ENCODE measurements around the gene NEK8. TPM values are rescaled to one million over a fixed set of nuclear protein-coding genes. Genes with fewer than 3 reads are reported as not detected.
"Not testable (repeated sequence)": the region's sequence is repeated elsewhere in the genome, so short reads cannot be mapped to it uniquely, and the experiment has no call there.

The NEK8 gene
- total RNA-seq, 3 donors from 2014 or later = 5.8 to 7.7 (median 7.6) TPM

DNA sequence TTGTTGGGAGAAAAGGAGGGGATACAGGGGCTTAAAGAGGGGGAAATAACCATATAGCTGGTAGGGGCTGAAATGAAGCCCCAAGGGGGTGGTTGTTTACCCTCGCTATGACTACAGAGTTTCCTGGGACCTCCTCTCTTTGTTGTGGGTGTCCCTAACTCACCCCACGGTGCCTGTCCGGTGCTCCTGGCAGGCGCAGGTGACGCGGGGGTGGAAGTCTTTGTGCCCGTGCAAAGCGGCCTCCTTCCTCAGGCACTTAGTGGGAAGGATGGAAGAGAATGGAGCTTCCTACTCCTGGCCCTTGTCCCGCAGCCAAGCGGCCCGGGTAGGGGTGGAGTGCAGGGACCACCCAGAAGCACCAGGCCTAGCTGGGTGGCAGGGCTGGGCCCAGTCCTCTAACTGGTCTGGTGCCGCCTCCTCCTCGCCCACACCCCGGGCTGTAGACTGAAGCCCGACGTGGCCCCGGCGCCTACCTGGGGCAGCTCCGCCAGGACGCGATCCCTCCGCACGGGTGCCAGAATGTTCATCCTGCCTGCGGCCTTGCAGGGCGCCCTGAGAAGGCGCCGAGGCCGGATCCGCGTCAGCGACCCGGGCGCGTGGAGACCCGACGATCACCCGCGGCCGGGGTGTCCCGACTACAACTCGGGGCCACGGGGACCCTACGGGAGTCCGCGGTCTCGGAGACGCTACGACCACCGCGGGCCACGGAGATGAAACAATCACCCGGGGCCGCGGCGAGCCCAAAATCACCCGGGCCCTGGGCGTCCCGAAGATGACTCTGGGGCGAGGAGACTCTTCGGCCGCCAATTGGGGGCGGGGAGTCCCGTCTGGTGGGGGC, 11.6 kb upstream of the NEK8 start:
- Mint-ChIP-seq H3K27me3 (ENCODE audit: low read depth) (peaks cover 14% of the 10 kb centered on the region), H3K4me1 (ENCODE audit: low read depth) (peaks cover 25% of the 10 kb centered on the region), H3K4me3 (peak overlapping the region; percentile 56), H3K36me3 (ENCODE audit: insufficient read depth) (peaks cover 22% of the 10 kb centered on the region), H3K9me3 (no peaks in the 10 kb centered on the region)
- DNase-seq (no peak), ATAC-seq (no peak)

DNA sequence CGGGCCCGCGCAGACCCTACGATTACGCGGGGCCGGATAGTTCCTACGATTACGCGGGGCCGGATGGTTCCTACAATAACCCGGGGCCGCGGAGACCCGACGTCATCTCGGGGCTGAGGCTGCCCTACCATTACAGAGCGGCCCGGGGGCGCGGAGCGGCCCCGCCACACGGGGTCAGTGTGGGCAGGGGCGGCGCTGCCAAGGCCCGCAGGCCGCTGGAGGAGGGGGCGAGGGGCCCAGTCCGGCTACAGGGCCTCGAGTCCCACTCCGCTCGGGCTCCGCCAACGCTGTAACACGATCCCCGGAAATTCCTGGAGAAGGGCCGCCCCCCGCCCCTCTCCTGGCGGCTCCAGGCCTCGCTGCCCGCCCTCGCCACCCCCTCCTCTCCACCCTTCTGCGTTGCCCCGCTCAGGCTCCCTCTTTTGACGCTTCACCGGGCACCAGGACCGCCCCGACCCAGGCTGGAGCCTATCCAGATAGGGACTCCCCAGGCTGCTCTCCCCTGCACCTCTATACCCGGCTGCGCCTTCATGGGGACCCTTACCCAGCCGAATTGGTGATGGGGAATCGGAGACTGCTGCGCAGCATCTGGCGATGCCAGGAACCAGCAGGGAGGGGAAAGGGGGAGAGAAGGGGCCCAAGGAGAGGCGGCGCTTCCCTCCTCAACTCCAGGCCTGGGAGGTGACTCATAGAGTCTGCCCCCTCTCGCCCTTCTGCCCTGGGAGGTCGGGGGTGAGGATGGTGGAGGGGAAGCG, 10.8 kb upstream of the NEK8 start, which contains the start of gene RAB34:
Gene RAB34 (minus strand): TSS at position 291 of the 755 bp plus-strand sequence. CDS start 602 bp downstream, outside the sequence.
- Mint-ChIP-seq H3K9me3 (no peaks in the 10 kb centered on the region), H3K36me3 (ENCODE audit: insufficient read depth) (peaks cover 29% of the 10 kb centered on the region), H3K4me1 (ENCODE audit: low read depth) (peaks cover 25% of the 10 kb centered on the region), H3K4me3 (peak within 1 kb of the TSS; percentile 63), H3K27me3 (ENCODE audit: low read depth) (peaks cover 14% of the 10 kb centered on the region)
- ATAC-seq = peak in 1 of 2 donors; percentile 20
- DNase-seq = no peak

DNA sequence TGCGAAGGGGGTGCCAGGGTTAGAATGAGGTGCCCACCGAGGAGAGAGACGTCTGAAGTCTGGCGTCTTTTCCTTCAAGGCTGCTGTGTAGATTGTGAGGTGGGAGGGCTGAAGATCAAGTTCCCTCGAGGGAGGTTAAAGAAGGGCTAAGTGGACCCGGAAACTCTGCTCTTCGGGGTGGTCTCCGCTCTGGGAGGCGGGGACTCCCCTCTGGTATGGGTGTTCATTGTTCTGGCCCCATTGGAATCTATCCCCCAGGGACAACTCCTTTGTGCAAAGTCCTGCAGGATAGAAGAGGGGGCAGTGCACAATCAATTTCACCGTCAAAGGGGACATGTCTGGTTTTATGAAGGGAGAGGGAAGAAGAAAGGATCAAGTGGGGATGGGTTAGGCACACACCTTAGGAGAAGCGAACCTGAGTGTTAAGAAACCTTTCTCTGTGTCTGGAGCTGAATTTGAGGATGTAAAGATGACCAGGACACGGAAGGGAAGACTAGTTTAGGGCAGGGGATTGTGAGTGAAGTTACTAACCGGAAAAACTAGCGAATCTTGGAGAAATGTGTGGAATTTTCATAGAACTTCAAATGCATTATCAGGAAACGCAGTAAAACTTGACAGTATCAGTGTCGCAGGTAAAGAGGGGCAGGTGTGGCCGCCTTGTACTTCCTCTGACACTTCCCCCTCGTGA, 10.1 kb upstream of the NEK8 start:
- Mint-ChIP-seq H3K36me3 (ENCODE audit: insufficient read depth) (peaks cover 35% of the 10 kb centered on the region), H3K9me3 (no peaks in the 10 kb centered on the region), H3K4me1 (ENCODE audit: low read depth) (peaks cover 30% of the 10 kb centered on the region), H3K4me3 (peak overlapping the region; percentile 63), H3K27me3 (ENCODE audit: low read depth) (peaks cover 14% of the 10 kb centered on the region)
- DNase-seq (no peak), ATAC-seq (no peak)

DNA sequence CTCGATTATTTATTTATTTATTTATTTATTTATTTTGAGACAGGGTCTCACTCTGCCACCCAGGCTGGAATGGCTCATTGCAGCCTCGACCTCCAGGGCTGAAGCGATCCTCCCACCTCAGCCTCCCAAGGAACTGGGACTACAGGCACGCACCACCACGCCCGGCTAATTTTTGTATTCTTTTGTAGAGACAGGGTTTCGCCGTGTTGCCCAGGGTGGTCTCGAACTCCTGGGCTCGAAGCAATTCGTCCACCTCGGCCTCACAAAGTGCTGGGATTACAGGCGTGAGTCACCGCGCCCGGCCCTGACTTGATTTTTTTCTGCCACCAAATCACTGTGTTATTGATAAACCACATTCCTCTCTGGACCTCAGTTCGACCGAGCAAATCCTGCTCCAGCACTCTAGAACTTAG, 9.6 kb upstream of the NEK8 start:
- H3K4me1 Mint-ChIP-seq (ENCODE audit: low read depth) = peaks cover 32% of the 10 kb centered on the region
- peaks cover 39% of the 10 kb centered on the region for H3K36me3 Mint-ChIP-seq (ENCODE audit: insufficient read depth)
- ATAC-seq = no peak
- peaks cover 14% of the 10 kb centered on the region for H3K27me3 Mint-ChIP-seq (ENCODE audit: low read depth)
- peak overlapping the region; percentile 100 for H3K4me3 Mint-ChIP-seq
- H3K9me3 Mint-ChIP-seq = no peaks in the 10 kb centered on the region
- DNase-seq = no peak

DNA sequence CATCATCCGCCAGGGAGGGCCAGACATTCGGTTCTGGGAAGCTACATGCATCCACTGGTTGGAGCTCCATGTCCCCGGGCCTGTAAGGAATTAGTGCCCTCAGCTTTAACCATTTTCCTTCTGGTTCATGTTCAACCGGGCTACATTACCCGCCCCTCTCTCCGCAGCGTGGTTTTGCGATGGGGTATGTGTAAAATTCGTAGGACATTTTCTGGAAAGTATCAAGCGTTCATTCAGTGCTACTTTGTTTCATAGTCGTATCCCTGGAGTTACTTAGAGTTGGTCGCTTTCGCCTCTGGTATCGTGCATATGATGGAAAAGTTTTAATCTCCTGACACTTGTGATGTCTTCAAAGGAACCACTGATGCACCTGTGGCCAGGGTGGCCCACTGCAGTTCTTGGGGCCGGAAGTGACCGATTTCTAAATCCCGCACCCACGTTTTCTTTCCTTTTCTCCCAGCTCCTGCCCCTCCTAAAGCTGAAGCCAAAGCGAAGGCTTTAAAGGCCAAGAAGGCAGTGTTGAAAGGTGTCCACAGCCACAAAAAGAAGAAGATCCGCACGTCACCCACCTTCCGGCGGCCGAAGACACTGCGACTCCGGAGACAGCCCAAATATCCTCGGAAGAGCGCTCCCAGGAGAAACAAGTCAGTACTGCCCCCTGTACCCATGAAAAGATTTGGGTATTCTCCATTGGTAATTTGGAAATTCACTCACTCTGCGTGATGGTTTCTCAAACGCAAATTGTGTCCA, 8.2 kb upstream of the NEK8 start:
- H3K27me3 Mint-ChIP-seq (ENCODE audit: low read depth) = peaks cover 9% of the 10 kb centered on the region
- DNase-seq = peak; percentile 27
- H3K4me3 Mint-ChIP-seq = peak overlapping the region; percentile 100
- no peaks in the 10 kb centered on the region for H3K9me3 Mint-ChIP-seq
- ATAC-seq = peak in 1 of 2 donors; percentile 11
- peaks cover 45% of the 10 kb centered on the region for H3K4me1 Mint-ChIP-seq (ENCODE audit: low read depth)
- peaks cover 52% of the 10 kb centered on the region for H3K36me3 Mint-ChIP-seq (ENCODE audit: insufficient read depth)

DNA sequence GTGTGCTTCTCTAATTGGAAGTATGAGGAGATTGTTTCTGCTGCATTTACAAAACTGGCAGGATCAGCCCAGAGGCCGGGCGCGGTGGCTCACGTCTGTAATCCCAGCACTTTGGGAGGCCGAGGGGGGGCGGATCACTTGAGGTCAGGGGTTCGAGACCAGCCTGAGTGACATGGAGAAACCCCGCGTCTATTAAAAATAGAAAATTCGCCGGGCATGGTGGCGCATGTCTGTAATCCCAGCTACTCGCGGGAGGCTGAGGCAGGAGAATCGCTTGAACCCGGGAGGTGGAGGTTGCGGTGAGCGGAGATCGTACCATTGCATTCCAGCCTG, 7.6 kb upstream of the NEK8 start:
- DNase-seq; ATAC-seq; H3K27me3 Mint-ChIP-seq (ENCODE audit: low read depth); H3K9me3 Mint-ChIP-seq: not testable (repeated sequence)
- H3K4me1 Mint-ChIP-seq (ENCODE audit: low read depth) = peaks cover 45% of the 10 kb centered on the region
- H3K36me3 Mint-ChIP-seq (ENCODE audit: insufficient read depth) = peaks cover 53% of the 10 kb centered on the region
- peak overlapping the region; percentile 100 for H3K4me3 Mint-ChIP-seq

DNA sequence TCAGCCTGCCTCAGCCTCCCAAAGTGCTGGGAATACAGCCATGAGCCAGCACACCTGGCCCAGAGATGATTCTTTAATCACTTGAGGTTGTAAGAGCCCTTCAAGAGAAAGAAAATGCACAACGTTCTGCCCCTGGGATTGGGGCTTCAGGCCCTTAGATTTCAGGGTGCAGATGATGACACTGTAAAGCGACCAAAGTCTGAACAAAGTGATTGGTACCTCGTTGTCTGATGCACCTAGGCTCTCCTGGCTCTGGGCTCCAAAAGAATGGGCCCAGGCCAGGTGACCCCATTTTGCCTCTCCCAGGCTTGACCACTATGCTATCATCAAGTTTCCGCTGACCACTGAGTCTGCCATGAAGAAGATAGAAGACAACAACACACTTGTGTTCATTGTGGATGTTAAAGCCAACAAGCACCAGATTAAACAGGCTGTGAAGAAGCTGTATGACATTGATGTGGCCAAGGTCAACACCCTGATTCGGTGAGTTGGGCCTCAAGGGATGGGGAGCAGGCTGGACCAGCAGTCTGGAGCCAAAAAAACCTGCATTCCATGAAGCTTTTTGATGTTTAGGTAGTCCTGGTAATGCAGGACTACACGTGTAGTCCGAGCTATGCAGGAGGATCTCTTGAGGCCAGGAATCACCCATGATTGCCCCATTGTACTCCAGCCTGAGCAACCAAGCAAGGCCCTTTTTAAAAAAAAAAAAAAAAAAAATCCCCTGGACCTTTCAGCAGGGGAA, 6.0 kb upstream of the NEK8 start:
- Mint-ChIP-seq H3K36me3 (ENCODE audit: insufficient read depth) (peaks cover 53% of the 10 kb centered on the region), H3K27me3 (ENCODE audit: low read depth) (peaks cover 3% of the 10 kb centered on the region), H3K4me3 (peak overlapping the region; percentile 100), H3K4me1 (ENCODE audit: low read depth) (peaks cover 49% of the 10 kb centered on the region), H3K9me3 (no peaks in the 10 kb centered on the region)
- no peak for ATAC-seq
- no peak for DNase-seq

DNA sequence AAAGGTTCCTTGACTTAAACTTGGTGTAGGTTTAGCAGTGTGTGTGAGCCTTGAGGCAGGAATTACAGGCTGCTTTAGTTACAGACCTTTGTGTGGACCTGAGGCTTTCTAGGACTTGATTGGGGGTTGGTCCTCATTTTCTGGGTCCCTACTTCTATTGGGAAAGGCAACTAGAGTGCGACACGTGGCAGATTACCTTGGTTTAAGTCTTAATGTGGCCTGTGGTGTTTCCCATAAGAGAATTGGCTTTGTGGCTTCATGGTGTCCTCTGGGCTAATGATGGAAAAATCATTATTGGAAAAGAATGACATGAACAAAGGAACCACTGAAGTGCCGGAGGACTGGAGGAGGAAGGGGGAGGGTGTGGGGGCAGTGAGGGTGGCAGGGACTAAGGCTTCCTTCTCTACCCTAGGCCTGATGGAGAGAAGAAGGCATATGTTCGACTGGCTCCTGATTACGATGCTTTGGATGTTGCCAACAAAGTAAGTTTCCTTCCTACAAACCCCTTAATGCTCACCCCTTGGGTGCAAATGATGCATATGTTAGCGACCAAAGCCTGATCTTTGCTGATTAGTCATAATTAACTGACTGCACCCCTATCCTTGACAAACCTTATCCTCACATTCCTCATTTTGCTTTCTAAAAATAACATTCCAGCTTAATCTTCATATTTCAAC, 5.3 kb upstream of the NEK8 start:
- ATAC-seq = no peak
- DNase-seq = no peak
- peaks cover 1% of the 10 kb centered on the region for H3K27me3 Mint-ChIP-seq (ENCODE audit: low read depth)
- peak overlapping the region; percentile 100 for H3K4me3 Mint-ChIP-seq
- H3K9me3 Mint-ChIP-seq = no peaks in the 10 kb centered on the region
- peaks cover 51% of the 10 kb centered on the region for H3K4me1 Mint-ChIP-seq (ENCODE audit: low read depth)
- peaks cover 53% of the 10 kb centered on the region for H3K36me3 Mint-ChIP-seq (ENCODE audit: insufficient read depth)

DNA sequence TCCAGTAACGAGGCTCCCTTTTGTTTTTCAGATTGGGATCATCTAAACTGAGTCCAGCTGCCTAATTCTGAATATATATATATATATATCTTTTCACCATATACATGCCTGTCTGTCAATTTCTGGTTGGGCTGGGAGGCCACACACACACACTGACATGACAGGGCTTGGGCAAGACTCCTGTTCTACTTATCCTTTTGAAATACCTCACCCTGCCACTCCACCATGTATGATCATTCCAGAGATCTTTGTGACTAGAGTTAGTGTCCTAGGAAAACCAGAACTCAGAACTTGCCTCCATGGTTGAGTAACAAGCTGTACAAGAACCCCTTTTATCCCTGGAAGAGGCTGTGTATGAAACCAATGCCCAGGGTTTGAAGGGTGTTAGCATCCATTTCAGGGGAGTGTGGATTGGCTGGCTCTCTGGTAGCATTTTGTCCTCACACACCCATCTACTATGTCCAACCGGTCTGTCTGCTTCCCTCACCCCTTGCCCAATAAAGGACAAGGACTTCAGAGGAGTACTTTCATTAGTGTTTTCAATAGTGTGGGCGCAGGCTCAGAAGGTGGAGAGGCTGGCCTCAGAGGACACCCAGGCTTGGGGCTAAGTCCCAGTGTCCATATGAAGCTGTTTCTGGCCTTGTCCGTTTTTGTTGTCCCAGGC, 4.6 kb upstream of the NEK8 start:
- ATAC-seq; DNase-seq; H3K27me3 Mint-ChIP-seq (ENCODE audit: low read depth); H3K9me3 Mint-ChIP-seq: not testable (repeated sequence)
- Mint-ChIP-seq H3K4me3 (peak overlapping the region; percentile 100), H3K4me1 (ENCODE audit: low read depth) (peaks cover 48% of the 10 kb centered on the region), H3K36me3 (ENCODE audit: insufficient read depth) (peaks cover 53% of the 10 kb centered on the region)

DNA sequence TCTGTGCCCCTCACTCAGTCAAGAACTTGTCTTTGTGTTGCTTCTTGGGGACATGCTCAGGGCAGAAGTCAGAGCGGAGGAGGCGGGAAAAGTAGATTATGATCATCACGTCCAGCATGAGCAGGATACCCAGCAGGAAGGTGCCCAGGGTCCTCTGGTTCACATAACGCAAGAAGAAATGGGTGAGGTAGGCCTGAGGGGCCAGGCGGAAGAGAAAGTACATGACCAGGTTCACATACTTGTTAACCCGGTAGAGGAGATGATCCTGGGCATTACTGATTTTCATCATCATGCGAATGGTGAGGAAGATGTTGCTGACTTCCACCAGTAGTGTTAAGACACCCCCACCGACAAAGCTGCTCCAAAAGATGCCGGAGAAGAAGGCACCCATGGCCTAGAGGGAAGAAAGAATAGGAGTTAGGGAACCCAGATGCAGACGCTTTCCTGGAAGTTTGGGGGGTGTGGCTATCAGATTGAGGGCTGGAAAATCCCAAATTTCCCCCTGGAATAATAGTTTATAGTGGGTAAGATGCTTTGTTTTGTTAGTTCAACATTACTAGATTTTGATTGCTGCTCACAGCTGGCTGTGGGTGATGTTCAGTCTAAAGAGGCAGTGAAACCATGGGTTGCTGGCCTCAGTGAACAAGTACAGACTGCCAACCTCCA, 4.0 kb upstream of the NEK8 start:
- Mint-ChIP-seq H3K27me3 (ENCODE audit: low read depth) (no peaks in the 10 kb centered on the region), H3K4me1 (ENCODE audit: low read depth) (peaks cover 49% of the 10 kb centered on the region), H3K4me3 (peak overlapping the region; percentile 100), H3K36me3 (ENCODE audit: insufficient read depth) (peaks cover 53% of the 10 kb centered on the region), H3K9me3 (no peaks in the 10 kb centered on the region)
- ATAC-seq (no peak), DNase-seq (no peak)

DNA sequence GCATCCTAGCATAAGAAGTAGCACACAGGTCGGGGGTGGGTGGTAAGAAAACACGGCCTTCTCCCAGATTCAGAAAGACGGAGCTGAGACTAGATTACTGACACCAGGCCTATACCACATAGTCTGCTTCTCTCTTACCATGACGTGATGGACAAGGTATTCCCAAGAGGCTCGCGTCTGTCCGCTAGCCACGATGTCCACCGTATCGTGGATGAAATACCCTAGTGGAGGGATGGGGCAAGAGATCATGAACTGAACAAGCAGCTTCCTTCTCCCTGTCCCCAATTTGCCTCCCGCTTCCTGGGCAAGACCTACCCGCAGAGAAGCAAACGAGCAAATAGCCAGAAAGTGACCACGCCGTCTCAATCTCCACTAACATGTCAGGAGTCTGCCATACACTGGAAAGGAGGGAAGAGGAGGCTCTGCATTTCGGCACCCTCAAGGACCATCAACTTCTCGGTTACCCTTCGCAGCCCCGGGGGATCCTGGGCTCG, 3.4 kb upstream of the NEK8 start:
- no peak for ATAC-seq
- Mint-ChIP-seq H3K9me3 (no peaks in the 10 kb centered on the region), H3K4me3 (peak overlapping the region; percentile 100), H3K4me1 (ENCODE audit: low read depth) (peaks cover 52% of the 10 kb centered on the region), H3K36me3 (ENCODE audit: insufficient read depth) (peaks cover 49% of the 10 kb centered on the region), H3K27me3 (ENCODE audit: low read depth) (no peaks in the 10 kb centered on the region)
- DNase-seq = no peak

DNA sequence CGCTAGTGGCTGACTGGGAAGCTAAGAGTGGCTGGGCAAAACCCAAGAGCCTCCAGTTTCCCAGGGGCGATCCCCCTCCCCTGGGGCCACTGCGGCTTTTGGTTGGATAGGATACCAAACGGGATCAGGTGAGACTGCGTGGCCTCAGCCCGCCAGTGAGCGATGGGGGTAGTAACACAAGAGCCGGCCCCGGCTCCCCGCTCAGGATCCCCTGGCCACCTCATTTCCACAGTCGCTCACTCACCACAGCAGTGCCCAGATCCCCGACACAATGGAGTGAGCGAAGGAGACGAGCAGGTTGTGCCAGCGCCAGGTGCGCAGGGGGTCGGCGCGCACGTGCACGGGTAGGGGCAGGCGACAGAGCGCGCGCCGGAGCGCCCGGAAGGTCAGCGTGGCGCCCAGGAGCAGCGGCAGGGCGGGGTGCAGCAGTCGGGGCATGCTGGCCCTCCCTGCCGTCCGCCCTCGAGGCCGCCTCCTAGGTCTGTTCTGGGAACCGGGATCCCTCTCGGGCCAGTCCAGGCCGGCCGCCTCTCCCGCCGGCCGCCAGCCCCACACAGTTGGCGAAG, 2.8 kb upstream of the NEK8 start:
- DNase-seq = peak; percentile 34
- H3K36me3 Mint-ChIP-seq (ENCODE audit: insufficient read depth) = peaks cover 43% of the 10 kb centered on the region
- no peaks in the 10 kb centered on the region for H3K27me3 Mint-ChIP-seq (ENCODE audit: low read depth)
- H3K4me1 Mint-ChIP-seq (ENCODE audit: low read depth) = peaks cover 49% of the 10 kb centered on the region
- H3K9me3 Mint-ChIP-seq = no peaks in the 10 kb centered on the region
- ATAC-seq = peak; percentile 9 to 11
- H3K4me3 Mint-ChIP-seq = peak overlapping the region; percentile 100

All from activated T-cell treated with anti-CD3 and anti-CD28 coated beads, Interleukin-2, amount 50 U/mL, for 4 hours (primary cell).